HK-2 (cell line): ENCODE measurements around the gene TNFRSF1B.
A peak's percentile ranks its signal among the peaks of the same experiment; 100 is the strongest.

Experiments
- DNase-seq: peaks from one replicate; pipeline ENCODE4 v3.0.0-alpha.2; 2018; ENCODE audit not compliant: unreplicated experiment

TNFRSF1B gene

GRCh38 chr1:12166834-12167492, at the start of gene TNFRSF1B:
TSS of gene TNFRSF1B (plus strand) at chr1:12166991. CDS start at chr1:12167092, 101 bp downstream.
- no peak for DNase-seq

- DNase-seq = no peak
Observed at GRCh38 chr1:12121212-12122003, 45.4 kb upstream of the TNFRSF1B start.

- no peak for DNase-seq
Observed at GRCh38 chr1:12123172-12123571, 43.6 kb upstream of the TNFRSF1B start.

GRCh38 chr1:12124693-12125421, 41.9 kb upstream of the TNFRSF1B start:
- DNase-seq = peak; percentile 73

GRCh38 chr1:12125422-12126355, 41.1 kb upstream of the TNFRSF1B start:
- DNase-seq = no peak

GRCh38 chr1:12126781-12127180, 40.0 kb upstream of the TNFRSF1B start:
- no peak for DNase-seq

GRCh38 chr1:12127206-12127810, 39.5 kb upstream of the TNFRSF1B start:
- DNase-seq = no peak

GRCh38 chr1:12128120-12128519, 38.7 kb upstream of the TNFRSF1B start:
- no peak for DNase-seq

GRCh38 chr1:12129624-12130023, 37.2 kb upstream of the TNFRSF1B start:
- DNase-seq = no peak

- no peak for DNase-seq
Observed at GRCh38 chr1:12130466-12131130, 36.2 kb upstream of the TNFRSF1B start.

GRCh38 chr1:12132078-12132477, 34.7 kb upstream of the TNFRSF1B start:
- DNase-seq = no peak

- DNase-seq = no peak
Observed at GRCh38 chr1:12134716-12135115, 32.1 kb upstream of the TNFRSF1B start.

- no peak for DNase-seq
Observed at GRCh38 chr1:12135612-12136011, 31.2 kb upstream of the TNFRSF1B start.

GRCh38 chr1:12136916-12137610, 29.7 kb upstream of the TNFRSF1B start:
- no peak for DNase-seq

GRCh38 chr1:12138196-12139168, 28.3 kb upstream of the TNFRSF1B start:
- DNase-seq = no peak

- no peak for DNase-seq
Observed at GRCh38 chr1:12140016-12140415, 26.8 kb upstream of the TNFRSF1B start.

GRCh38 chr1:12140515-12141162, 26.2 kb upstream of the TNFRSF1B start:
- no peak for DNase-seq

- no peak for DNase-seq
Observed at GRCh38 chr1:12141163-12141850, 25.5 kb upstream of the TNFRSF1B start.
